ENCODE results near the gene SLC45A2. TPM values are rescaled to one million over a fixed set of nuclear protein-coding genes. Genes with fewer than 3 reads are reported as not detected.
"Not testable (repeated sequence)": the region's sequence is repeated elsewhere in the genome, so short reads cannot be mapped to it uniquely, and the experiment has no call there.

SLC45A2 gene
- total RNA-seq, 1 experiment from 2014 or later = not detected

DNA sequence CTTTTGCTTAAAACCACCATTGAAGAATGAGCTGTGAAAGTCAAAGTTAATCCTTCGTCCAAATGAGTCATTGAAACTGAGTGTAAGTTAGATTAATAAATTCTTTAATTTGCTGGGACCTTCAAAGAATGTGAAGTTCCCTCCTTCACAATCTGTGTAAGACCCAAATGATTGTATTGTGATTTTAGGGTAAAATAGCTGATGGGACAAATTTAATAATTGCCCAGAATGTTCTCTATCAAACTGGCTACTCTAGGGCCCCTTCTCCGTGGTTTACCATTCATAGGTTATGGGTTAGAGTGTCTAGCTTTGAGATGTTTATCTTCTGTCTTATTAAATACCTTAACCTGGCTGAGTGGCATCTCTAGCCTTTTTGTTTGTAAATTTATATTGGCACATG is 46.6 kb upstream of the SLC45A2 start:
- TF ChIP-seq, protein P1, sequence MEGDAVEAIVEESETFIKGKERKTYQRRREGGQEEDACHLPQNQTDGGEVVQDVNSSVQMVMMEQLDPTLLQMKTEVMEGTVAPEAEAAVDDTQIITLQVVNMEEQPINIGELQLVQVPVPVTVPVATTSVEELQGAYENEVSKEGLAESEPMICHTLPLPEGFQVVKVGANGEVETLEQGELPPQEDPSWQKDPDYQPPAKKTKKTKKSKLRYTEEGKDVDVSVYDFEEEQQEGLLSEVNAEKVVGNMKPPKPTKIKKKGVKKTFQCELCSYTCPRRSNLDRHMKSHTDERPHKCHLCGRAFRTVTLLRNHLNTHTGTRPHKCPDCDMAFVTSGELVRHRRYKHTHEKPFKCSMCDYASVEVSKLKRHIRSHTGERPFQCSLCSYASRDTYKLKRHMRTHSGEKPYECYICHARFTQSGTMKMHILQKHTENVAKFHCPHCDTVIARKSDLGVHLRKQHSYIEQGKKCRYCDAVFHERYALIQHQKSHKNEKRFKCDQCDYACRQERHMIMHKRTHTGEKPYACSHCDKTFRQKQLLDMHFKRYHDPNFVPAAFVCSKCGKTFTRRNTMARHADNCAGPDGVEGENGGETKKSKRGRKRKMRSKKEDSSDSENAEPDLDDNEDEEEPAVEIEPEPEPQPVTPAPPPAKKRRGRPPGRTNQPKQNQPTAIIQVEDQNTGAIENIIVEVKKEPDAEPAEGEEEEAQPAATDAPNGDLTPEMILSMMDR (IDR thresholded peaks at IDR 0.05) = no peak
- no peak for TF ChIP-seq ETV6 (CRISPR knock-in tag; IDR thresholded peaks at IDR 0.05)
- TF ChIP-seq ZNF396 (CRISPR knock-in tag; IDR thresholded peaks at IDR 0.05; ENCODE audit: borderline replicate concordance) = no peak
- TF ChIP-seq JUN (CRISPR knock-in tag; IDR thresholded peaks at IDR 0.05) = no peak
- TF ChIP-seq NR2C2 (CRISPR knock-in tag; IDR thresholded peaks at IDR 0.05) = no peak
- TF ChIP-seq, protein P2, sequence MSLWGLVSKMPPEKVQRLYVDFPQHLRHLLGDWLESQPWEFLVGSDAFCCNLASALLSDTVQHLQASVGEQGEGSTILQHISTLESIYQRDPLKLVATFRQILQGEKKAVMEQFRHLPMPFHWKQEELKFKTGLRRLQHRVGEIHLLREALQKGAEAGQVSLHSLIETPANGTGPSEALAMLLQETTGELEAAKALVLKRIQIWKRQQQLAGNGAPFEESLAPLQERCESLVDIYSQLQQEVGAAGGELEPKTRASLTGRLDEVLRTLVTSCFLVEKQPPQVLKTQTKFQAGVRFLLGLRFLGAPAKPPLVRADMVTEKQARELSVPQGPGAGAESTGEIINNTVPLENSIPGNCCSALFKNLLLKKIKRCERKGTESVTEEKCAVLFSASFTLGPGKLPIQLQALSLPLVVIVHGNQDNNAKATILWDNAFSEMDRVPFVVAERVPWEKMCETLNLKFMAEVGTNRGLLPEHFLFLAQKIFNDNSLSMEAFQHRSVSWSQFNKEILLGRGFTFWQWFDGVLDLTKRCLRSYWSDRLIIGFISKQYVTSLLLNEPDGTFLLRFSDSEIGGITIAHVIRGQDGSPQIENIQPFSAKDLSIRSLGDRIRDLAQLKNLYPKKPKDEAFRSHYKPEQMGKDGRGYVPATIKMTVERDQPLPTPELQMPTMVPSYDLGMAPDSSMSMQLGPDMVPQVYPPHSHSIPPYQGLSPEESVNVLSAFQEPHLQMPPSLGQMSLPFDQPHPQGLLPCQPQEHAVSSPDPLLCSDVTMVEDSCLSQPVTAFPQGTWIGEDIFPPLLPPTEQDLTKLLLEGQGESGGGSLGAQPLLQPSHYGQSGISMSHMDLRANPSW (CRISPR knock-in tag; conservative IDR thresholded peaks at IDR 0.05; ENCODE audit: low read depth) = no peak
- no peak for TF ChIP-seq GABPB1 (CRISPR knock-in tag; IDR thresholded peaks at IDR 0.05)
- DNase-seq (ENCODE audit: low spot score) = no peak
- Mint-ChIP-seq H3K4me1 (no peaks in the 10 kb centered on the region), H3K27me3 (ENCODE audit: low read depth) (no peaks in the 10 kb centered on the region), H3K9me3 (no peaks in the 10 kb centered on the region), H3K36me3 (no peaks in the 10 kb centered on the region), H3K4me3 (no peak overlapping the region), H3K27ac (no peak overlapping the region)
- POLR2A ChIA-PET = no interaction called here
- CTCF ChIA-PET = no interaction called here
- no peak for ATAC-seq

DNA sequence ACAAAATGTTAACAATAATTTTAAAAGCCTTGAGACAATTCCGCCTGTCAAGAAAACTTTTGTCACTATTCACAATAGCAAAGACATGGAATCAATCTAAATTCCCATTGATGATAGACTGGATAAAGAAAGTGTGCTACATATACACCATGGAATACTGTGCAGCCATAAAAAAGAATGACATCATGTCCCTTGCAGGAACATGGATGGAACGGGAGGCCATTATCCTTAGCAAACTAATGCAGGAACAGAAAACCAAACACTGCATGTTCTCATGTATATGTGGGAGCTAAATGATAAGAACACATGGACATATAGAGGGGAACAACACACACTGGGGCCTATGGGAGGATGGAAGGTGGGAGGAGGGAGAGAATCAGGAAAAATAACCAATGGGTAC is 46.1 kb upstream of the SLC45A2 start:
- CTCF ChIA-PET; H3K4me3 Mint-ChIP-seq; H3K27me3 Mint-ChIP-seq (ENCODE audit: low read depth); H3K4me1 Mint-ChIP-seq; H3K36me3 Mint-ChIP-seq; ATAC-seq; H3K27ac Mint-ChIP-seq; POLR2A ChIA-PET; DNase-seq (ENCODE audit: low spot score); H3K9me3 Mint-ChIP-seq: not testable (repeated sequence)

DNA sequence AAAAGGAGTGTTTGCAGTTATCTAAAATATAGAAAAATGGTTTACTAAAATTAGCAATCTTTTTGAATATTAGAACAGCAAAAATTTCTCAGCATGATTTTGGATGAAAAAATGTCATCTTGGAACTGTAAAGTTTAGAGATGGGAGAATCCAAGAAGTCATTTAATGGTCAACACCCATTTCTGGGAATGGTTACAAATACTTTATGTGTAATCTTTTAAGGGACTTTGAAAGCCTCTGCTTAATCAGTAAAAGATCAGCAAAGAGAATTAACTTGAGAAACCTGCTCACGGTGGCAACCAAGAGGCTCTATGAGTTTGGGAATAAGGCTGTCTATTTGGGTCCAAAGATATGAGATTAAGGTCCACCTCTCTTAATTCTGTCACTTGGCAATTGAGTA is 45.6 kb upstream of the SLC45A2 start:
- Mint-ChIP-seq H3K36me3 (no peaks in the 10 kb centered on the region), H3K9me3 (no peaks in the 10 kb centered on the region), H3K4me3 (no peak overlapping the region), H3K27ac (no peak overlapping the region), H3K4me1 (peaks cover 6% of the 10 kb centered on the region), H3K27me3 (ENCODE audit: low read depth) (no peaks in the 10 kb centered on the region)
- ATAC-seq = no peak
- DNase-seq (ENCODE audit: low spot score) = no peak
- CTCF ChIA-PET = no interaction called here
- POLR2A ChIA-PET = no interaction called here
- TF ChIP-seq, protein P1 (IDR thresholded peaks at IDR 0.05) = no peak
- TF ChIP-seq KAT7 (CRISPR knock-in tag; IDR thresholded peaks at IDR 0.05; ENCODE audit: borderline replicate concordance) (no peak), IRF2 (CRISPR knock-in tag; IDR thresholded peaks at IDR 0.05; ENCODE audit: borderline replicate concordance, low read depth) (no peak), CBFB (CRISPR knock-in tag; IDR thresholded peaks at IDR 0.05; ENCODE audit: low read depth) (no peak), ZNF416 (CRISPR knock-in tag; IDR thresholded peaks at IDR 0.05) (no peak), SOX15 (CRISPR knock-in tag; IDR thresholded peaks at IDR 0.05) (no peak), ZNF263 (CRISPR knock-in tag; IDR thresholded peaks at IDR 0.05; ENCODE audit: low read depth) (no peak)
- TF ChIP-seq, protein P3, sequence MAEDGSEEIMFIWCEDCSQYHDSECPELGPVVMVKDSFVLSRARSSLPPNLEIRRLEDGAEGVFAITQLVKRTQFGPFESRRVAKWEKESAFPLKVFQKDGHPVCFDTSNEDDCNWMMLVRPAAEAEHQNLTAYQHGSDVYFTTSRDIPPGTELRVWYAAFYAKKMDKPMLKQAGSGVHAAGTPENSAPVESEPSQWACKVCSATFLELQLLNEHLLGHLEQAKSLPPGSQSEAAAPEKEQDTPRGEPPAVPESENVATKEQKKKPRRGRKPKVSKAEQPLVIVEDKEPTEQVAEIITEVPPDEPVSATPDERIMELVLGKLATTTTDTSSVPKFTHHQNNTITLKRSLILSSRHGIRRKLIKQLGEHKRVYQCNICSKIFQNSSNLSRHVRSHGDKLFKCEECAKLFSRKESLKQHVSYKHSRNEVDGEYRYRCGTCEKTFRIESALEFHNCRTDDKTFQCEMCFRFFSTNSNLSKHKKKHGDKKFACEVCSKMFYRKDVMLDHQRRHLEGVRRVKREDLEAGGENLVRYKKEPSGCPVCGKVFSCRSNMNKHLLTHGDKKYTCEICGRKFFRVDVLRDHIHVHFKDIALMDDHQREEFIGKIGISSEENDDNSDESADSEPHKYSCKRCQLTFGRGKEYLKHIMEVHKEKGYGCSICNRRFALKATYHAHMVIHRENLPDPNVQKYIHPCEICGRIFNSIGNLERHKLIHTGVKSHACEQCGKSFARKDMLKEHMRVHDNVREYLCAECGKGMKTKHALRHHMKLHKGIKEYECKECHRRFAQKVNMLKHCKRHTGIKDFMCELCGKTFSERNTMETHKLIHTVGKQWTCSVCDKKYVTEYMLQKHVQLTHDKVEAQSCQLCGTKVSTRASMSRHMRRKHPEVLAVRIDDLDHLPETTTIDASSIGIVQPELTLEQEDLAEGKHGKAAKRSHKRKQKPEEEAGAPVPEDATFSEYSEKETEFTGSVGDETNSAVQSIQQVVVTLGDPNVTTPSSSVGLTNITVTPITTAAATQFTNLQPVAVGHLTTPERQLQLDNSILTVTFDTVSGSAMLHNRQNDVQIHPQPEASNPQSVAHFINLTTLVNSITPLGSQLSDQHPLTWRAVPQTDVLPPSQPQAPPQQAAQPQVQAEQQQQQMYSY (CRISPR knock-in tag; IDR thresholded peaks at IDR 0.05) = no peak
- TF ChIP-seq, protein P4, sequence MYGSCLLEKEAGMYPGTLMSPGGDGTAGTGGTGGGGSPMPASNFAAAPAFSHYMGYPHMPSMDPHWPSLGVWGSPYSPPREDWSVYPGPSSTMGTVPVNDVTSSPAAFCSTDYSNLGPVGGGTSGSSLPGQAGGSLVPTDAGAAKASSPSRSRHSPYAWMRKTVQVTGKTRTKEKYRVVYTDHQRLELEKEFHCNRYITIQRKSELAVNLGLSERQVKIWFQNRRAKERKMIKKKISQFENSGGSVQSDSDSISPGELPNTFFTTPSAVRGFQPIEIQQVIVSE (CRISPR knock-in tag; IDR thresholded peaks at IDR 0.05; ENCODE audit: borderline replicate concordance) = no peak
- TF ChIP-seq, protein P2 (CRISPR knock-in tag; conservative IDR thresholded peaks at IDR 0.05; ENCODE audit: low read depth) = no peak
- TF ChIP-seq, protein P5, sequence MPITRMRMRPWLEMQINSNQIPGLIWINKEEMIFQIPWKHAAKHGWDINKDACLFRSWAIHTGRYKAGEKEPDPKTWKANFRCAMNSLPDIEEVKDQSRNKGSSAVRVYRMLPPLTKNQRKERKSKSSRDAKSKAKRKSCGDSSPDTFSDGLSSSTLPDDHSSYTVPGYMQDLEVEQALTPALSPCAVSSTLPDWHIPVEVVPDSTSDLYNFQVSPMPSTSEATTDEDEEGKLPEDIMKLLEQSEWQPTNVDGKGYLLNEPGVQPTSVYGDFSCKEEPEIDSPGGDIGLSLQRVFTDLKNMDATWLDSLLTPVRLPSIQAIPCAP (CRISPR knock-in tag; IDR thresholded peaks at IDR 0.05) = no peak

Measured in WTC11 (cell line).